Urinary bladder (tissue), 4 donors: Measurements from ENCODE around the gene DCN. TPM values are rescaled to one million over a fixed set of nuclear protein-coding genes. Genes with fewer than 3 reads are reported as not detected.

Source experiments
- DNase-seq: peaks from one replicate; pipeline ENCODE4 v3.0.0-alpha.2; 2015; ENCODE audit errors: extremely low spot score
- H3K27ac ChIP-seq: one replicate; pipeline ENCODE4 v1.5.1; 2013; ENCODE audit warnings: low read depth, mild to moderate bottlenecking, moderate library complexity
- H3K36me3 ChIP-seq: one replicate; pipeline ENCODE4 v1.6.1; 2013; ENCODE audit warnings: mild to moderate bottlenecking, moderate library complexity; ENCODE audit not compliant: insufficient read depth
- H3K4me1 ChIP-seq: one replicate; pipeline ENCODE4 v1.6.1; 2013; ENCODE audit warnings: mild to moderate bottlenecking, moderate library complexity; ENCODE audit not compliant: insufficient read depth
- H3K4me3 ChIP-seq: one replicate; pipeline ENCODE4 v1.5.1; 2013; ENCODE audit warnings: low read depth, low read length
- WGBS: extraction: QIAGEN DNeasy Blood & Tissue Kit; methylation state at CpG from one replicate; pipeline ENCODE4 v1.1.7; 2013; 5-methylcytosine and 5-hydroxymethylcytosine counted together
- polyA plus RNA-seq: library from polyadenylated mRNA; stranded (reverse); fragments of 200-250 nt; gene quantifications from one replicate; pipeline ENCODE4 v1.2.3, GENCODE V29; 2013
- total RNA-seq: library from RNA; depleted of rRNA; stranded (reverse); fragments of >200 nt; gene quantifications from one replicate; pipeline ENCODE4 v1.2.3, GENCODE V29; 2014
- donor health status: healthy with polysubstance abuse.
- donor health status: healthy.

The DCN gene
- total and polyA plus RNA-seq, 2 donors, result 2,925 to 3,503 TPM

DNA sequence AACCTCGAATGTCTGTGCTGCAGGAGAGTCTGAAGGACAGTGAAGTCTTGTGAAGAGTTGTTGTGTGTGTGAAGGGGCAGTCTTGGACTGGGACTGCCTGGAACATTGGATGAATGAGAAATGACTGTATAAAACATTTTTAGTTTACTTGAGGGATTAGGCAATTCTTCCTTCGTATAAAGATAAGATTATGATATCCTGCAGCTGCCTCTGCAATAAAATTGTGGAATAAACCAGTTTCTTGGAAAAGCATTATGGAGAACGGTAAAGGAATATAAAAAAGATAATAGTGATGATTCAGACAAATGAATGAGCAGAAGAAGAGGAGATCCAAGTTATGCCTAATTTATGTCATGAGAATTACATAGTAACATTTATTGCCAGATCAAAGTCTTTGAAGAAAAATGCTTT, 40.4 kb downstream of the DCN start:
- 16% methylated on average over 3 of the region's 3 CpGs for WGBS
- no peak overlapping the region for H3K4me3 ChIP-seq
- H3K36me3 ChIP-seq, result no peaks in the 10 kb centered on the region
- H3K27ac ChIP-seq, result no peak overlapping the region
- DNase-seq, result peak; percentile 84
- no peaks in the 10 kb centered on the region for H3K4me1 ChIP-seq

DNA sequence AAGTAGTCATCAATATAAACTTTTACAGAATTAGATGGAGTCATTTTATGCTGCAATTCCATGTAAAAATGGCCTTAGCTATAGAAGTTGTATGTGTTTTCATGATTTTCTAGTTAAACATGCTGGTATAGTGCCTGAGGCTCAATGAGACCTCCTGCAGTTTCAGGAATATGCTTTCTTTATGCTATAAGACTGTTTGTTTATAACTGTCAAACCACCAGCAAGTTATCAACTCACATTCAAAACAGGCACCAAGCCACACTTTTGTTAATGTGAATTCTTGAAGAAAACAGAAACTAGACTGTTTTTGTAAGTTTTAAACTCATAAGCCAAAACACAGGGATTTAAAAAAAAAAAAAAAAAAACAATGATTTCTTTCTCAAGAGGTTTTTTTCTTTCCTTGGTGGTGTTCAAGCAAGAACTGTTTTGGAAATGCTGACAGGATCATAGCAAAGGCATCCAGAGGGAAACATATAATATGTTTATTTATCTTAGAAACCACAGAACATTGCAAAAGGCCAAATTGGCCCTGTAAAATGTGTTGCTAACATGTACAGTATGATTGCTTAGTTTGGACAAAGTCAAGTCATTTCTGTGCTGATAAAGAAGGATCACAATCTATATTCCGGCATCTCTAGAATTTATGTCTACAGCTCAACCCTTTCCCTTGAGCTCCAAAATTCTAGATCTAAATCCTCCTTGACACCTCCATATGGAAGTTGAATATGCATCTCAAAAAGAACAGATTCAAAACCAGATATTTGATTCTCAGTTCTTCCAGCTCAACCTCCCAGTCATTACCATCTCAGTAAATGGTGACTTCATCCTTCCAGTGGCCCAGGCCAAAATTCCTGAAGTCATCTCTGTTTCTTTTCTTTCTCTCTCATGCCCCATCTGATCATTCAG, 42.3 kb downstream of the DCN start:
- Histone ChIP-seq H3K4me3 (no peak overlapping the region), H3K36me3 (no peaks in the 10 kb centered on the region), H3K4me1 (no peaks in the 10 kb centered on the region), H3K27ac (peak overlapping the region; percentile 51)
- 22% methylated on average over 1 of the region's 1 CpG for WGBS
- DNase-seq, result peak; percentile 70

DNA sequence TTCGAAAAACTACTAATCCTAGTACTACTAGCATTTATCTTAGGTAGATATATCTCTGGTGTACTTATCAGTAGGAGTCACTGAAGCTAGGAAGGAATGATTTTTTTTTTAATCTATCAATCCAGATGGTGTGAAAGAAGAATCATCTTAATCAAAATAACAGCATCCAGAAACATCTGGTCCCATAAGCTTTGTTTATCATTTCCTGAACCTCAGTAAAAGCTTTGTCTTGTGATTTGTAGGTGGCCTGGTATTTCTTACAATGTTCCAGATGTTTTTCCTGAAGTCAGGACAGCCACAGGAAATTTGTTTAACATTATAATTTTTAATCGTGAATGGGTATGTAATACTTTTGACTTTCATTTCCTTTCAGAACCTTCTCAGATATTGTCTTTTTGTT, 43.3 kb downstream of the DCN start:
- H3K4me3 ChIP-seq, result no peak overlapping the region
- no peaks in the 10 kb centered on the region for H3K4me1 ChIP-seq
- 22% methylated on average over 2 of the region's 2 CpGs for WGBS
- H3K36me3 ChIP-seq, result no peaks in the 10 kb centered on the region
- DNase-seq, result no peak
- no peak overlapping the region for H3K27ac ChIP-seq

DNA sequence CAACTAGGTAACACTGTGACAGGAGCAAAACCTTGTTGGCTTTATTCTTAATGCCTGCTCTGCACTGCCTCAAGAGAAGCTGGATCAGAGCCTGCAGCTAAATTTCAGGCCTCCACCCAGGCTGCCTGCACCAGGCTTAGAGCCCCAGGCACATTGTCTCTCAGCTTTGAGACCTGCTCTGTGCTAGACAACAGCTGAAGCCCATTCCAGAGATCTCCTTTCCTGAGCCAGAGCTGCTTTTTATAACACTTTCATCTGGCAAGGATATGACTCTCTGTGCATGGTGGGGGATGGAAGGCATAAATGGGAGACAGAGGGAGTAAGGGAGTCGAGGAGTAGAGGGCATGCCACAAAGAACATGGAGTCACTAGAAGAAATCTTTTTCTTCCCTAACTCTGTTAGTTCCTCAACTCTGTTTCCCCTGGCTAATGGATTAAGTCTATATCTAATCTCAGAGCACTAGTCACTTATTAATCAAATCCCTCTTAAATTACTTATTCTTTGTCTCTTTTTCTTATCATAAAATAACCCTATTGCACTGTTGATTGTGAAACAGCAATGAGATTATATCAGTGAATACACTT, 44.2 kb downstream of the DCN start:
- Histone ChIP-seq H3K4me3 (no peak overlapping the region), H3K27ac (no peak overlapping the region), H3K4me1 (no peaks in the 10 kb centered on the region), H3K36me3 (no peaks in the 10 kb centered on the region)
- DNase-seq, result no peak
- WGBS, result 13% methylated on average over 1 of the region's 1 CpG

DNA sequence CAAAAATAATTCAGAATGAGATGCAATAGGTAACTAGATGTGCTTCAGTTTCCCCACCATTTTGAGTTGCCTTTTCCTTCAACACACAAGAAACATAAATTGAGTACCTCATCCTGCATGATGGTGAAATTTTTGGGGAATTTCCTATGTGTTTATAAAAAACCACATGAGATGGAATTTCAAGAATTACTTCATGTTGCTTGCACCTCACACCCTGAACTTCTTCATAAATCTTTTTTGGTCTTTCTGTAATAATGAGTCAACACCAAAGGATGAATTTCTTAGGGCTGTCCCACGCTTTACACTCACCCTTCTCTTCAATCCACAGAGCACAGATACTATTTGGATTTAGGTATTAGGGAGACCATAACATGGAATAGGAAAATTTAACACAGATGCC, 48.7 kb downstream of the DCN start:
- no peaks in the 10 kb centered on the region for H3K36me3 ChIP-seq
- no peaks in the 10 kb centered on the region for H3K4me1 ChIP-seq
- no peak overlapping the region for H3K27ac ChIP-seq
- no peak for DNase-seq
- no peak overlapping the region for H3K4me3 ChIP-seq
- WGBS, result 86% methylated on average over 1 of the region's 1 CpG

DNA sequence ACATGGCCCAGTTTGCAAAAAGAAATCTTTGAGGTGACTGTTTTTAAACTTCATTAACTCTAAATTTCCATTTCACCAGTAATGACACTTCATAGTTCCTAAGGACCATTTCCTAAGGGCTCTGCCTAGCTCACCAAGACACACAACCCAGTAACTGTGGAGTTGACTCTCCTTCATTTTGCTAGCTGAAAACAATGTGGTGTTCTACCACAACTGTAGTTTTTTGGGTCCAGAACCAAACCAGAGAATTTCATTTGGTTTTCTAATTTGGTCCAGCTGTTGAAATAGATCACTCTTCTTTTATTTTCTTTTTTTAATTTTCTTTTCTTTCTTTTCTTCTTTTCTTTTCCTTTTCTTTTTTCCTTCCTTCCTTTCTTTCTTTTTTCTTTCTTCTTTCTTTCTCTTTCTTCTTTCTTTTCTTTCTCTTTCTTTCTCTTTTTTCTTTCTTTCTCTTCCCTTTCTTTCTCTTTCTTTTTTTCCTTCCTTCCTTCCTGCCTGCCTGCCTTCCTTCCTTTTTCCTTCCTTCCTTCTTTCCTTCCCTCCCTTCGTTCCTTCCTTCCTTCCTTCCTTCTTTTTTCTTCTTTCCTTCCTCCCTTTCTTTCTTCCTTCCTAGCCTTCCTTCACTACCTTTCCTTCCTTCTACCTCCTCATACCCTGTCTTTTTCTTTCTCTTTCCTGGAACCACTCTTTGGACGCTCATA, 52.8 kb downstream of the DCN start:
- Histone ChIP-seq H3K27ac (no peak overlapping the region), H3K4me1 (no peaks in the 10 kb centered on the region), H3K4me3 (no peak overlapping the region), H3K36me3 (no peaks in the 10 kb centered on the region)
- 92% methylated on average over 2 of the region's 2 CpGs for WGBS
- DNase-seq, result no peak

DNA sequence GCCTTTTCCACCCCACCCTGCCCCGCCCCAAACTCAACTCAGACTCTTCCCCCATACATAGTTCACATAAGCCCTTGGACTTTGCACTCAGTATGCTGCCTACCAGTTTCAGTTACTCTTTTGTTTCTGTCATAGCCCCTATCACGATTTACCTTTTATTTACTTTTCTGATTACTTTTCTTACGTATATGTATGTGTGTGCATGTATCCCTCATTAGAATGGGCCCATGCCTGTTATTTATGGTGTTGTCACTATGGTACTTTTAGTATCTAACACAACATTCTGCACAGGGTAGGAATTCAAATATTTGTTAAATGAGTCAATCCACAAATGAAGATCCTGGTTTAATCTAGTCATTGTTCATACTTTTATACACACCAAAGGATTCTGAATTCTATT, 54.9 kb downstream of the DCN start:
- H3K4me1 ChIP-seq, result no peaks in the 10 kb centered on the region
- H3K4me3 ChIP-seq, result no peak overlapping the region
- H3K27ac ChIP-seq, result no peak overlapping the region
- no peaks in the 10 kb centered on the region for H3K36me3 ChIP-seq
- no peak for DNase-seq
- 89% methylated on average over 3 of the region's 3 CpGs for WGBS

DNA sequence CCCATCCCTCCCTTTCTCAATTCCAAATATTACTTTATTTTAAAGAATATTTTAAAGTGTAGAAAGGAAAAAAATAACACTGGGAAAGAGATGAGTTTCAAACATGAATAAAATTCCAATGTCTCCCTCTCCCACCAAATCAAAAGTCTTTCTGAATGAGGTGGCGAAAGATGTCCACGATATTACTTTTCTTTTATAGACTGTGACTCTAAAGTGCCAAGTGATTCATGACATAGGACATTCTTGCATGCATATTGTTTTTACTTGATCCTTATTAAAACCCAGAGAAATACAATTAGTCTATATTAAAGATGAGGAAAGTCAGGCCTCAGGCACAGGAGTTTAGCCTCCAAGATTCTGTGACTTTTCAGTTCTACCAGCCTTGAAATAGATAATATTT, 55.3 kb downstream of the DCN start:
- WGBS, result 84% methylated on average over 2 of the region's 2 CpGs
- H3K4me3 ChIP-seq, result no peak overlapping the region
- no peaks in the 10 kb centered on the region for H3K36me3 ChIP-seq
- no peaks in the 10 kb centered on the region for H3K4me1 ChIP-seq
- H3K27ac ChIP-seq, result no peak overlapping the region
- no peak for DNase-seq

DNA sequence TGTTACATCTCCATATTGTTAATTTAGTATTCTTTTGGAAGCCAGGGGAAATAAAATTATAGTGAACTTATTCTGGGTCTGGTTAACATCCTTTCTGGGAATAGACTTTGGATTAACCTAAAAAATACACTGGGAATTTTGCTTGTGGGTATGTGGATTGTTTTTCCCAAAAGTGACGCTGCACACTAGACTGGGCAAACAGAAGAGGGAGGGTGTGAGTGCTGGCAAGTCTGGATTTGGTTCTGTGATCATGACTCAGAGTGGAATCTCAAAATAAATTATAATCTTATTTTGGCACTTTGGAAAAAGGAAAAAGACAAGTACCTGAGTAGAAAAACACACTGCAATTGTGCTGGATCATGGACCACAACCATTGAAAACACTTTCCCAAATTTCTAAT, 56.1 kb downstream of the DCN start:
- WGBS, result 60% methylated on average over 1 of the region's 1 CpG
- no peak for DNase-seq
- H3K4me1 ChIP-seq, result no peaks in the 10 kb centered on the region
- H3K27ac ChIP-seq, result no peak overlapping the region
- H3K4me3 ChIP-seq, result no peak overlapping the region
- no peaks in the 10 kb centered on the region for H3K36me3 ChIP-seq

DNA sequence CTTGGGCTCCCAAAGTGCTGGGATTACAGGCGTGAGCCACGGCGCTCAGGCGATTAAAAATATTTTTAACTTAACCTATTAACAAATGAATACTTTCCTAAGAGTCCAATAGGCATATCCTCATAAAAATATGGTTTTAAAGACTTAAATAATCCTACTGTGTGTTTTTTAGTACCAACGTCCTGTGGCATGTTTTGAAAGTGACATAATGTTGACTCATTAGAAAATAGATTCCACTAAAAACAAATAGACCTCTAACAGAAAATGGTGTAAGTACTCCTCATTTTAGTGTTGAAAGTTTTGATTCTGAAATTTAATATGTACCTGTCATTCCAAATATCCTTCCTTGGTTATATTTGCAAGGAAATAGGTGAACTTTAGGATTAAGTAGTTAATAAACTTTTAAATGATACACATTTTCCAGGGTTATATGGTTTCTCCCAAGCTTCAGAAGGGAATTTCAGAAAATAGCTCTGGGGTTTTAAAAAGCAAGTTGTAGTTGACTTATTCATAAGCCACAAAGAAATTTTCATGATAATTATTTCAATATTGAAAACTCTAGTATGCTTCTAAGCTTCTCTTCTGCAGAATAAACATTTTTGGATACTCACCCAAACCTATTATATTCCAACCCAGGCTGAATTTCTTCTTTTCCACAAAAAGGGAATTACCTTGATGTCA, 59.2 kb downstream of the DCN start:
- Histone ChIP-seq H3K4me3 (no peak overlapping the region), H3K4me1 (no peaks in the 10 kb centered on the region), H3K36me3 (no peaks in the 10 kb centered on the region), H3K27ac (no peak overlapping the region)
- no peak for DNase-seq
- WGBS, result 94% methylated on average over 5 of the region's 5 CpGs

DNA sequence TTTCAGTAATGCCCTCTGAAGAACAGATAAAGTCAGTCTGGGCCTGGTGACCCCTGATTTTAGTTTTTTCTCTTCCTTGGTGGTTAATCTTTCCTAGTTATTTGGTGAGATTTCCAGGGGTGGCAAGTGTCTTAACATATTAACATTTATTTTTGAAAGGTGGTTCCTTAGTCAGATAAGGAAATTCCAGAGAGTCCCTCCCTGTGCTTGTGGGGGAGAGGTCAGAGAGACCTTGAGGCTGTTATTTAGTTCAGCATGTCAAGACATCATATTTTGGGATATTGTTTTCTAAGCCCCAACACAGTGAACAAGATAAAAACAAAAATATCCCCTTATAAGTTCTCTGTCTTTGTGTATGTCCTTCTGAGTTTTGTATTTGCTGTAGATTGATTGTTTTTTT, 61.8 kb downstream of the DCN start:
- H3K27ac ChIP-seq, result no peak overlapping the region
- H3K4me3 ChIP-seq, result no peak overlapping the region
- H3K36me3 ChIP-seq, result no peaks in the 10 kb centered on the region
- no peak for DNase-seq
- no peaks in the 10 kb centered on the region for H3K4me1 ChIP-seq

DNA sequence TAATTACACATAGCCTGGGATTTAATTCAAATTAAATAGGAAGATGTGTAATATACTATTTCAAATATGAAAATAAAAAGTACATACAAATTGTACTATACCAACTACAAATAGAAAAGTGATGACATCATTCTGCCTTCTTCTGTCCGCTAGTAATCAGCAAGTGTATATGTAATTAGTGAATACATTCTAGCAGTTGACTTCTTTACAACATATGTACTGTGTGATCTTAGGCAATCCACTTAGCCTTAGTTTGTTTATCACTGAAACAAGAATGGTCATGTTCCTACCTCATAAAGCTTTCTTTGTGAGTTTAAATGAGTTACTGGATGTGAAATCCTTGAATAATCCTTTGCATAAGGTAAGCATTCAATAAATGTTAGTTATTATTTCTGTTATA, 63.5 kb downstream of the DCN start:
- Histone ChIP-seq H3K4me3 (no peak overlapping the region), H3K4me1 (no peaks in the 10 kb centered on the region), H3K27ac (no peak overlapping the region), H3K36me3 (no peaks in the 10 kb centered on the region)
- 79% methylated on average over 1 of the region's 1 CpG for WGBS
- DNase-seq, result no peak

DNA sequence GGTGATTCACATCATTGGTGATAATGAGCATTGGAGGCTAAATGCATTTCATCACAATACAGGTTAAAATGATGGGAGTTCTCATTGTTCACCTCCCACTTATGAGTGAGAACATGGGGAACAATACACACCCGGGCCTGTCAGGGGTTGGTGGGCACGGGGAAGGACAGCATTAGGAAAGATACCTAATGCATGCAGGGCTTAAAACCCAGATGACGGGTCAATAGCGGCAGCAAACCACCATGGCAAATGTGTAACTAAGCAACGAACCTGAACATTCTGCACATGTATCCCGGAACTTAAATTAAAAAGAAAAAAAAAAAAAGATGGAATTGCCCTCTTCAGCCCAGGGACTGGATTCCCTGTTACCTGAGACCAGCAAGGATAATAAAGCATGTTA, 69.0 kb downstream of the DCN start:
- H3K36me3 ChIP-seq, result no peaks in the 10 kb centered on the region
- no peak overlapping the region for H3K27ac ChIP-seq
- no peak overlapping the region for H3K4me3 ChIP-seq
- no peak for DNase-seq
- H3K4me1 ChIP-seq, result no peaks in the 10 kb centered on the region
- WGBS, result 96% methylated on average over 6 of the region's 6 CpGs
